GM23248 (cell line): ENCODE results near the gene CACNA1C. TPM values are rescaled to one million over a fixed set of nuclear protein-coding genes. Genes with fewer than 3 reads are reported as not detected.

ENCODE experiments used
- DNase-seq: peaks from one replicate; pipeline ENCODE4 v3.0.0-alpha.2; 2015
- H2AFZ ChIP-seq: fragments of 200-600 bp; sonication (generic); 2 replicates; pipeline ENCODE4 v1.6.1; 2016; ENCODE audit warnings: antibody characterized with exemption
- H3F3A ChIP-seq: fragments of 200-600 bp; sonication (generic); 2 replicates; pipeline ENCODE4 v1.6.1; 2016; ENCODE audit warnings: mild to moderate bottlenecking, antibody characterized with exemption, mixed run types; ENCODE audit not compliant: insufficient read depth
- H3K27ac ChIP-seq: fragments of 200-600 bp; sonication (generic); 2 replicates; pipeline ENCODE4 v1.5.1; 2016; ENCODE audit warnings: mild to moderate bottlenecking
- H3K27me3 ChIP-seq: fragments of 200-600 bp; sonication (generic); replicated peaks from 2 replicates; pipeline ENCODE4 v1.6.1; 2016; ENCODE audit warnings: mild to moderate bottlenecking; ENCODE audit not compliant: insufficient read depth
- H3K36me3 ChIP-seq: fragments of 200-600 bp; sonication (generic); 2 replicates; pipeline ENCODE4 v1.6.1; 2016; ENCODE audit warnings: low read depth, mild to moderate bottlenecking
- H3K4me1 ChIP-seq: fragments of 200-600 bp; sonication (generic); 2 replicates; pipeline ENCODE4 v1.6.1; 2016; ENCODE audit warnings: mild to moderate bottlenecking; ENCODE audit not compliant: insufficient read depth
- H3K4me2 ChIP-seq: fragments of 200-600 bp; sonication (generic); one replicate; pipeline ENCODE4 v1.6.1; 2016; ENCODE audit warnings: mild to moderate bottlenecking; ENCODE audit not compliant: unreplicated experiment
- H3K4me3 ChIP-seq: fragments of 200-600 bp; sonication (generic); 2 replicates; pipeline ENCODE4 v1.5.1; 2016; ENCODE audit warnings: mild to moderate bottlenecking
- H3K79me2 ChIP-seq: fragments of 200-600 bp; sonication (generic); 2 replicates; pipeline ENCODE4 v1.6.1; 2016; ENCODE audit warnings: mild to moderate bottlenecking; ENCODE audit not compliant: insufficient read depth
- H3K9ac ChIP-seq: fragments of 200-600 bp; sonication (generic); 2 replicates; pipeline ENCODE4 v1.6.1; 2016; ENCODE audit warnings: mild to moderate bottlenecking
- H3K9me2 ChIP-seq: fragments of 200-600 bp; sonication (generic); 2 replicates; pipeline ENCODE4 v1.6.1; 2016; ENCODE audit warnings: mixed run types, mild to moderate bottlenecking, moderate library complexity; ENCODE audit not compliant: insufficient read depth
- H3K9me3 ChIP-seq: fragments of 200-600 bp; sonication (generic); one replicate; pipeline ENCODE4 v1.6.1; 2017; ENCODE audit warnings: low read depth
- H4K20me1 ChIP-seq: fragments of 200-600 bp; sonication (generic); 2 replicates; pipeline ENCODE4 v1.6.0; 2016; ENCODE audit not compliant: insufficient read depth
- EZH2 ChIP-seq: fragments of 200-600 bp; sonication (generic); IDR thresholded peaks from 2 replicates; pipeline ENCODE4 v1.6.1; 2018; ENCODE audit warnings: antibody characterized with exemption, mild to moderate bottlenecking; ENCODE audit not compliant: insufficient read depth, poor library complexity, severe bottlenecking
- EZH2phosphoT487 ChIP-seq: fragments of 200-600 bp; sonication (generic); IDR thresholded peaks from 2 replicates; pipeline ENCODE4 v1.6.1; 2018; ENCODE audit warnings: antibody characterized with exemption, moderate library complexity, mild to moderate bottlenecking, low read depth; ENCODE audit not compliant: insufficient read depth
- WGBS, 2 experiments: methylation state at CpG; one replicate each; pipeline ENCODE4 v1.1.6; 2015 to 2017; ENCODE audit warnings: low lambda C conversion rate in 2 of 2, low coverage in 1 of 2; ENCODE audit errors: missing lambda C conversion rate in 2 of 2; 5-methylcytosine and 5-hydroxymethylcytosine counted together
- in situ Hi-C: fragments of 300-500 bp; cut with MboI; formaldehyde crosslinking; loops from 2 replicates; pipeline ENCODE4 v1.15.0; 2020
- polyA plus RNA-seq: library from polyadenylated mRNA; unstranded; fragments of >200 nt; fragmentation: Nextera tagmentation; extraction: Ambion mirVana; gene quantifications from 2 replicates; pipeline ENCODE4 v1.2.1, GENCODE V29; 2016
- total RNA-seq: library from RNA; depleted of rRNA; stranded (reverse); fragments of >200 nt; shearing (Covaris generic); gene quantifications from 2 replicates; pipeline ENCODE4 v1.2.3, GENCODE V29; 2014

CACNA1C gene
- total and polyA plus RNA-seq, 2 experiments from 2014 or later, result 4.9 to 11.5 TPM

DNA sequence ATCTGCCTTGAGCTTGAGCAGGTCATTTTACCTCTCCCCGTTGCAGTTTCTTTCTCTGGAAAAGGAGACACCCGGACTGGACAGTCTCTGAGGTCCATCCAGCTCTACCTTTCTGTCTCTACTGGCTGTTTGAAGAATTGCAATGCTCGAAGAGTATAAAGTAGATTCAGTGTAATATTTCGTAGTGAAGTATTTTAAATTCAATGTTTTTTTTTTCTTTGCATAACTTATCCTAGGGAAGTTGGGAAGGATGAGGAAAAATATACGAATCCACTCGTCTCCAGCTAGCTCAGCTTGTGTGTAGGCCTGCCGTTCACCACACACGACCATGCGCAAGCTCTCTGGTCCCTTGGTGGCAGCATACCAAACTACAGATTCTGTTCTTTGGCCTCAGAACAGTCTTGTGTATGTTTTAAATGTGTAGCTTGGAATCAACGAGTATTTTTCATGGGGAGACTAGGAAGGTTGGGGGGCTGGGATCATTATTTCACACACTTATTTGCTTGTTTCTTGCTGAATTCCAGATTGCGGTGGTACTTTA lies 307.9 kb downstream of the CACNA1C start:
- Histone ChIP-seq H3K4me2 (no peak overlapping the region), H3K27me3 (no peaks in the 10 kb centered on the region), H3K4me3 (no peak overlapping the region), H2AFZ (no peak overlapping the region), H3K36me3 (no peaks in the 10 kb centered on the region), H3K4me1 (peaks cover 20% of the 10 kb centered on the region), H3K27ac (no peak overlapping the region), H3K9ac (no peak overlapping the region), H3K9me3 (no peaks in the 10 kb centered on the region), H3F3A (peaks cover 14% of the 10 kb centered on the region; the same call in 1 of the 2 replicates), H4K20me1 (no peaks in the 10 kb centered on the region), H3K9me2 (no peaks in the 10 kb centered on the region), H3K79me2 (peaks cover 17% of the 10 kb centered on the region)
- in situ Hi-C loops, result no loop called here
- WGBS, 2 experiments, result 91 to 94% methylated on average over 11 of the region's 11 CpGs
- TF ChIP-seq EZH2phosphoT487 (no peak), EZH2 (no peak)
- DNase-seq, result no peak

DNA sequence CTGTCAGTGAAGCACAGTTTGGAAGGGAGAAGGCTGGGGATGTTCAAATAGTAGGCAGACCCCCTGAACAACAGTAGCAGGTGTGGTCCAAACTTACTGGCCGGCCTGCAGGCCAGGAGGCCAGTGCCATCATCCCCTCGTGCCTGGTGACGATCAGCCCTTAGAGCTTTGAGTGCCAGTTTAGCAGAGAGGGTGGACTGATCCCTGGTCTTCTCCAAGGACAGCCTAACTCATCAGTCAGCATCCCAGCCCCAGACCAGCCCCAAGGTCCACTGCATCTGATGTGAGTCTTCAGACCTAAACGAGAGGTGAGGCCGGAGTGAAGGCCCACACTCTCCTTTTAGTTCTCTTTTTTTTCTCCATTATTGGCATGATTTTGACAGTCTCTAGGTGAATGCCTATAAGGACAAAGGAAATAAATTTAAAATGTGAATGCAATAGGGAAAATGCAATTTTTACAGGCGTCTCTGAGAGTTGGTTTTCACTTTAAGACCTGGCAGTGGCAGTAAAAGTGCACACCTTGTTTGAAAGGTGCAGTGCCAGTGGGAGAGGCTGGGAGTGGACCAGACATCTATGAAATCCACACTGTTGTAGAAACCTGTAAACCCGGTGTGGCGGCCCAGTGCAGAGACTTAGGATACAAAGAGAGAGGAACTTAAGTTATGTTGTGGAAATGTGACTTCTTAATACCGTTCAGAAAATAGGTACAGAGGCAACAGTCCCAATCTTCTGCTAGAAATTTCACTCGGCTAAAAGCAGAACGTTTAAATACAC lies 311.2 kb downstream of the CACNA1C start:
- in situ Hi-C loops, result no loop called here
- no peak overlapping the region for H3K4me3 ChIP-seq
- no peak for TF ChIP-seq EZH2phosphoT487
- no peak for TF ChIP-seq EZH2
- H3K27ac ChIP-seq, result no peak overlapping the region
- DNase-seq, result no peak
- H3K27me3 ChIP-seq, result no peaks in the 10 kb centered on the region
- H3K4me1 ChIP-seq, result peaks cover 2% of the 10 kb centered on the region
- no peak overlapping the region for H2AFZ ChIP-seq
- no peak overlapping the region for H3K9ac ChIP-seq
- no peaks in the 10 kb centered on the region for H3K9me2 ChIP-seq
- WGBS, 2 experiments, result 87 to 91% methylated on average over 10 to 11 of the region's 11 CpGs
- peaks cover 8% of the 10 kb centered on the region; the same call in 1 of the 2 replicates for H3K79me2 ChIP-seq
- no peaks in the 10 kb centered on the region for H3K9me3 ChIP-seq
- H3K4me2 ChIP-seq, result no peak overlapping the region
- no peaks in the 10 kb centered on the region for H4K20me1 ChIP-seq
- H3K36me3 ChIP-seq, result no peaks in the 10 kb centered on the region
- H3F3A ChIP-seq, result peaks cover 4% of the 10 kb centered on the region; the same call in 1 of the 2 replicates

DNA sequence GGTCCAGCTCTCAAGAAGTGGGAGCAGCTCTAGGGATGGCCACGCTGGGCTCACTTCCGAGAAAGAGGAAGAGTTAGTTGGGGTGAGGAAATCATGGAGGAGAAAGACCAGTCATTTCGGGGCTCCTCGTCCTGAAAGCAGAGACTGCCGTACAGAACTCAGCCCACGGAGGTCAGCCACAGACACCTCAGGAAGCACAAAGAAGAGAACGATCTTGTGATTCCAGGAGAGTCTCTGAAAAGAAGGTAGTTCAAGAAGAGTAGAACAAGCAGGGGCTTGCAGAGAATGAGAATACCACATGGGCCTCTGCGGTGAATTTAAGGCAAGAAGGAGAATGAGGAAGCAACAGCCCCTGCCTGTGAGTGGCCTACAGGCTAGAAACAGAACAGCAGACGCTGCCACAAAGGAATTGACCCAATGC lies 311.9 kb downstream of the CACNA1C start:
- H3K4me3 ChIP-seq, result no peak overlapping the region
- H3F3A ChIP-seq, result no peaks in the 10 kb centered on the region
- H3K4me1 ChIP-seq, result no peaks in the 10 kb centered on the region
- no peaks in the 10 kb centered on the region for H3K36me3 ChIP-seq
- no peak overlapping the region for H3K27ac ChIP-seq
- H3K9me3 ChIP-seq, result no peaks in the 10 kb centered on the region
- in situ Hi-C loops, result no loop called here
- peaks cover 8% of the 10 kb centered on the region; the same call in 1 of the 2 replicates for H3K79me2 ChIP-seq
- TF ChIP-seq EZH2phosphoT487, result no peak
- TF ChIP-seq EZH2, result no peak
- H2AFZ ChIP-seq, result no peak overlapping the region
- H3K9ac ChIP-seq, result no peak overlapping the region
- DNase-seq, result no peak
- 98 to 99% methylated on average over 9 of the region's 9 CpGs for WGBS, 2 experiments
- no peaks in the 10 kb centered on the region for H3K27me3 ChIP-seq
- H3K4me2 ChIP-seq, result no peak overlapping the region
- H3K9me2 ChIP-seq, result no peaks in the 10 kb centered on the region
- no peaks in the 10 kb centered on the region for H4K20me1 ChIP-seq

DNA sequence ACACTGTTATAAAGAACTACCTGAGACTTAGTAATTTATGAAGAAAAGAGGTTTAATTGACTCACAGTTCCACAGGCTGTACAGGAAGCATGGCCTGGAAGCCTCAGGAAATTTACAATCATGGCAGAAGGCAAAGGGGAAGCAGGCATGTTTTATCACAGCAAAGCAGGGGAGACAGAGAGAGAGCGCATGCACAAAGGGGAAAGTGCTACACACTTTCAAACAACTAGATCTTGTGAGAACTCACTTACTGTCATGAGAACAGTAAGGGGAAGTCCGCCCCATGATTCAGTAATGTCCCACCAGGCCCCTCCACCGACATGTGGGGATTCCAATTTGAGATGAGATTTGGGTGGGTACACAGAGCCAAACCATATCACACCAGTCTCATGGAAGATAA lies 313.9 kb downstream of the CACNA1C start:
- no peaks in the 10 kb centered on the region for H3K9me3 ChIP-seq
- no peak overlapping the region for H3K27ac ChIP-seq
- H3K4me1 ChIP-seq, result no peaks in the 10 kb centered on the region
- no peaks in the 10 kb centered on the region for H3K27me3 ChIP-seq
- H3K4me2 ChIP-seq, result no peak overlapping the region
- WGBS, 2 experiments, result 86 to 97% methylated on average over 3 of the region's 3 CpGs
- no peaks in the 10 kb centered on the region for H3K9me2 ChIP-seq
- H3K4me3 ChIP-seq, result no peak overlapping the region
- H3F3A ChIP-seq, result no peaks in the 10 kb centered on the region
- in situ Hi-C loops, result no loop called here
- peaks cover 3% of the 10 kb centered on the region; the same call in 1 of the 2 replicates for H3K79me2 ChIP-seq
- no peak overlapping the region for H2AFZ ChIP-seq
- H4K20me1 ChIP-seq, result no peaks in the 10 kb centered on the region
- H3K9ac ChIP-seq, result no peak overlapping the region
- H3K36me3 ChIP-seq, result no peaks in the 10 kb centered on the region
- TF ChIP-seq EZH2 (no peak), EZH2phosphoT487 (no peak)
- no peak for DNase-seq
